Breast epithelium (tissue), 3 donors: ENCODE measurements around the gene ATG10.

ENCODE experiments used
- POLR2A ChIP-seq: fragments of 450-650 bp; IDR thresholded peaks from one replicate; pipeline ENCODE4 v1.6.1; 2016; ENCODE audit warnings: antibody characterized with exemption, mild to moderate bottlenecking, moderate library complexity
- POLR2AphosphoS5 ChIP-seq, 3 donors: sonication (generic); formaldehyde crosslinking; IDR thresholded peaks; one replicate each; pipeline ENCODE4 v1.6.1; 2017; ENCODE audit warnings: antibody characterized with exemption in 3 of 3
- TF ChIP-seq, protein P1 (sequence below), 3 donors: fragments of 450-650 bp; IDR thresholded peaks; one replicate each; pipeline ENCODE4 v1.5.1; 2016 to 2017; ENCODE audit warnings: antibody characterized with exemption in 3 of 3, mild to moderate bottlenecking in 3 of 3, moderate library complexity in 3 of 3

DNA sequence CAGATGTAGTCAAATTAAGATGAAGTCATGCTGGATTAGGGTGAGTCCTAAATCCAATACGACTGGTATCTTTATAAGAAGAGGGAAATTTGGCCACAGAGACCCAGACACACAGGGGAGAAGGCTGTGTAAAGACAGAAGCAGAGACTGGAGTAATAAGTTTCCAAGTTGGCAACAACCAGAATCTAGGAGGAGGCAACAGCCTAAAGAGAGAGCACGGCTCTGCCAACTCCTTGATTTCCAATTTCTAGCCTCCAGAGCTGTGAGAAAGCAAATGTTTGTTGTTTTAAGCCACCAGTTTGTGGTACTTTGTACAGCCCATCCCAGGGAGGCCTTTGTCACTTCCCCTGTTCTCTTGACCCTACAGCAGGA is 74.4 kb downstream of the ATG10 start:
- TF ChIP-seq, protein P1, sequence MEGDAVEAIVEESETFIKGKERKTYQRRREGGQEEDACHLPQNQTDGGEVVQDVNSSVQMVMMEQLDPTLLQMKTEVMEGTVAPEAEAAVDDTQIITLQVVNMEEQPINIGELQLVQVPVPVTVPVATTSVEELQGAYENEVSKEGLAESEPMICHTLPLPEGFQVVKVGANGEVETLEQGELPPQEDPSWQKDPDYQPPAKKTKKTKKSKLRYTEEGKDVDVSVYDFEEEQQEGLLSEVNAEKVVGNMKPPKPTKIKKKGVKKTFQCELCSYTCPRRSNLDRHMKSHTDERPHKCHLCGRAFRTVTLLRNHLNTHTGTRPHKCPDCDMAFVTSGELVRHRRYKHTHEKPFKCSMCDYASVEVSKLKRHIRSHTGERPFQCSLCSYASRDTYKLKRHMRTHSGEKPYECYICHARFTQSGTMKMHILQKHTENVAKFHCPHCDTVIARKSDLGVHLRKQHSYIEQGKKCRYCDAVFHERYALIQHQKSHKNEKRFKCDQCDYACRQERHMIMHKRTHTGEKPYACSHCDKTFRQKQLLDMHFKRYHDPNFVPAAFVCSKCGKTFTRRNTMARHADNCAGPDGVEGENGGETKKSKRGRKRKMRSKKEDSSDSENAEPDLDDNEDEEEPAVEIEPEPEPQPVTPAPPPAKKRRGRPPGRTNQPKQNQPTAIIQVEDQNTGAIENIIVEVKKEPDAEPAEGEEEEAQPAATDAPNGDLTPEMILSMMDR (IDR thresholded peaks at IDR 0.05), result no peak
- TF ChIP-seq POLR2AphosphoS5 (IDR thresholded peaks at IDR 0.05) (no peak), POLR2A (no peak)
